ENCODE data around the gene ZNF426.

The ZNF426 gene

GRCh38 chr19:9498183-9498902 is 40.1 kb downstream of the ZNF426 start, which contains the start of gene ZNF560:
Gene ZNF560, minus strand, starts transcription at chr19:9498616. Its CDS starts 23,303 bp downstream, at chr19:9475313.
- no peak for DNase-seq (ENCODE audit: low read depth in 1 of 2, low spot score in 1 of 2)

GRCh38 chr19:9494096-9494495 is 44.3 kb downstream of the ZNF426 start:
- no peak for DNase-seq (ENCODE audit: low read depth in 1 of 2, low spot score in 1 of 2)

GRCh38 chr19:9487016-9487415 is 51.4 kb downstream of the ZNF426 start:
- no peak for DNase-seq (ENCODE audit: low read depth in 1 of 2, low spot score in 1 of 2)

GRCh38 chr19:9485140-9485539 is 53.3 kb downstream of the ZNF426 start:
- DNase-seq (ENCODE audit: low read depth in 1 of 2, low spot score in 1 of 2): no peak

- no peak for DNase-seq (ENCODE audit: low read depth in 1 of 2, low spot score in 1 of 2)
Measured at GRCh38 chr19:9474975-9475374, 63.5 kb downstream of the ZNF426 start.
